Esophagus squamous epithelium (tissue), 5 donors: Measurements from ENCODE around the gene ACCSL. TPM values are rescaled to one million over a fixed set of nuclear protein-coding genes. Genes with fewer than 3 reads are reported as not detected.

ENCODE experiments used
- DNase-seq: peaks from one replicate; lab custom pipeline; 2025; lab: John Stamatoyannopoulos, UW
- H3K27ac ChIP-seq, 4 donors: fragments of 200-600 bp; sonication (generic); one replicate each; pipeline ENCODE4 v1.5.1; 2016 to 2019; ENCODE audit warnings: mild to moderate bottlenecking in 1 of 4
- H3K27me3 ChIP-seq, 4 donors: fragments of 200-600 bp; sonication (generic); 1 replicate in 3 of 4; 2 replicates in 1 of 4; pipeline versions ENCODE4 v1.5.1 to v1.6.0; 2017 to 2021; ENCODE audit warnings: antibody characterized with exemption in 1 of 4
- H3K36me3 ChIP-seq, 3 donors: fragments of 200-600 bp; sonication (generic); one replicate each; pipeline ENCODE4 v1.5.1; 2016 to 2019
- H3K4me1 ChIP-seq, 3 donors: fragments of 200-600 bp; sonication (generic); one replicate each; pipeline ENCODE4 v1.5.1; 2017 to 2019
- H3K4me3 ChIP-seq, 4 donors: fragments of 200-600 bp; sonication (generic); 1 replicate in 3 of 4; 2 replicates in 1 of 4; pipeline ENCODE4 v1.5.1; 2016 to 2019; ENCODE audit warnings: mild to moderate bottlenecking in 2 of 4, moderate library complexity in 1 of 4
- H3K9me3 ChIP-seq, 3 donors: fragments of 200-600 bp; sonication (generic); one replicate each; pipeline ENCODE4 v1.5.1; 2016 to 2019
- CTCF ChIP-seq, 6 experiments: fragments of 450-650 bp in 4 of 6; fragments of 200-600 bp in 2 of 6; sonication (generic) in 2 of 6; IDR thresholded peaks; one replicate each; pipeline ENCODE4 v1.5.1; 2016 to 2019; ENCODE audit warnings: antibody characterized with exemption in 6 of 6, mild to moderate bottlenecking in 4 of 6, moderate library complexity in 4 of 6
- POLR2A ChIP-seq, 4 donors: fragments of 450-650 bp; IDR thresholded peaks; one replicate each; pipeline ENCODE4 v1.6.1; 2017; ENCODE audit warnings: antibody characterized with exemption in 4 of 4, mild to moderate bottlenecking in 4 of 4, moderate library complexity in 3 of 4
- WGBS, 2 donors: methylation state at CpG; one replicate each; pipeline ENCODE4 v1.1.5; 2018; 5-methylcytosine and 5-hydroxymethylcytosine counted together
- intact Hi-C: fragments of 100-400 bp; cut with DNase I; formaldehyde crosslinking; loops from one replicate; pipeline ENCODE4 v1.15.0; 2022
- total RNA-seq, 4 donors: library from RNA; depleted of rRNA; stranded (reverse); fragments of >200 nt; gene quantifications; one replicate each; pipeline ENCODE4 v1.1.0, GENCODE V29; 2016
- donor health status: DM: yes; HTN: yes; CAD: no.

Gene ACCSL
- total RNA-seq, 4 donors from 2014 or later, result not detected

- intact Hi-C loops, result loop anchor here (5.0 kb wide), 1 partner anchor 142 kb away; no protein-coding TSS in a partner anchor
Measured at GRCh38 chr11:44034639-44035038, 13.1 kb upstream of the ACCSL start.

GRCh38 chr11:44036811-44037657 lies 10.7 kb upstream of the ACCSL start:
- H3K4me3 ChIP-seq, result no peak overlapping the region
- intact Hi-C loops, result loop anchor here (5.0 kb wide), 1 partner anchor 145 kb away; no protein-coding TSS in a partner anchor
- H3K27me3 ChIP-seq, result no peaks in the 10 kb centered on the region
- H3K4me1 ChIP-seq, result peaks cover 0 to 11% (median 0%) of the 10 kb centered on the region in 3 donors
- no peaks in the 10 kb centered on the region for H3K9me3 ChIP-seq
- WGBS, 2 donors, result 25 to 29% methylated on average over 12 of the region's 12 CpGs
- TF ChIP-seq CTCF (IDR thresholded peaks at IDR 0.05) (peak in 5 of 6 experiments; percentile 53 to 67 (median 59)), POLR2A (IDR thresholded peaks at IDR 0.05) (no peak)
- no peak for DNase-seq
- H3K27ac ChIP-seq, result peak overlapping the region in 1 of 4 donors; percentile 16
- no peaks in the 10 kb centered on the region for H3K36me3 ChIP-seq

More at GRCh38 chr11:44034639-44035038, 13.1 kb upstream of the ACCSL start:
- TF ChIP-seq CTCF (IDR thresholded peaks at IDR 0.05), result no peak
- no peak for TF ChIP-seq POLR2A (IDR thresholded peaks at IDR 0.05)
- peaks cover 0 to 25% (median 0%) of the 10 kb centered on the region in 3 donors for H3K4me1 ChIP-seq
- H3K9me3 ChIP-seq, result no peaks in the 10 kb centered on the region
- no peaks in the 10 kb centered on the region for H3K27me3 ChIP-seq
- no peak overlapping the region for H3K4me3 ChIP-seq
- H3K27ac ChIP-seq, result no peak overlapping the region
- DNase-seq, result no peak
- H3K36me3 ChIP-seq, result no peaks in the 10 kb centered on the region

- TF ChIP-seq POLR2A (IDR thresholded peaks at IDR 0.05), result no peak
- TF ChIP-seq CTCF (IDR thresholded peaks at IDR 0.05), result no peak
- H3K27ac ChIP-seq, result no peak overlapping the region
- H3K27me3 ChIP-seq, result no peaks in the 10 kb centered on the region
- peaks cover 0 to 7% (median 0%) of the 10 kb centered on the region in 3 donors for H3K4me1 ChIP-seq
- H3K36me3 ChIP-seq, result no peaks in the 10 kb centered on the region
- WGBS, 2 donors, result 68 to 77% methylated on average over 2 of the region's 2 CpGs
- DNase-seq, result no peak
- intact Hi-C loops, result loop anchor here (5.0 kb wide), 1 partner anchor 145 kb away; no protein-coding TSS in a partner anchor
- no peak overlapping the region for H3K4me3 ChIP-seq
- no peaks in the 10 kb centered on the region for H3K9me3 ChIP-seq
Measured at GRCh38 chr11:44037658-44037998, 10.2 kb upstream of the ACCSL start.

- H3K27ac ChIP-seq, result no peak overlapping the region
- 65 to 73% methylated on average over 2 of the region's 2 CpGs for WGBS, 2 donors
- no peaks in the 10 kb centered on the region for H3K4me1 ChIP-seq
- no peaks in the 10 kb centered on the region for H3K27me3 ChIP-seq
- H3K4me3 ChIP-seq, result no peak overlapping the region
- no peak for DNase-seq
- intact Hi-C loops, result no loop called here
- no peaks in the 10 kb centered on the region for H3K9me3 ChIP-seq
- no peak for TF ChIP-seq POLR2A (IDR thresholded peaks at IDR 0.05)
- no peak for TF ChIP-seq CTCF (IDR thresholded peaks at IDR 0.05)
- no peaks in the 10 kb centered on the region for H3K36me3 ChIP-seq
Measured at GRCh38 chr11:44043157-44043556, 4.6 kb upstream of the ACCSL start.

GRCh38 chr11:44046182-44046581 lies 1.6 kb upstream of the ACCSL start:
- H3K4me3 ChIP-seq, result no peak overlapping the region
- TF ChIP-seq POLR2A (IDR thresholded peaks at IDR 0.05) (no peak), CTCF (IDR thresholded peaks at IDR 0.05) (no peak)
- no peaks in the 10 kb centered on the region for H3K4me1 ChIP-seq
- H3K27ac ChIP-seq, result no peak overlapping the region
- no peak for DNase-seq
- WGBS, 2 donors, result 50 to 78% methylated on average over 2 of the region's 2 CpGs
- intact Hi-C loops, result no loop called here
- H3K36me3 ChIP-seq, result no peaks in the 10 kb centered on the region
- no peaks in the 10 kb centered on the region for H3K9me3 ChIP-seq
- no peaks in the 10 kb centered on the region for H3K27me3 ChIP-seq
